ENCODE results near the gene COBL. TPM values are rescaled to one million over a fixed set of nuclear protein-coding genes. Genes with fewer than 3 reads are reported as not detected.

Gene COBL
- total and polyA plus RNA-seq, 10 of the 15 experiments (the other 5 are each of a cell fraction or from before 2014, with no cell fraction given), result 0.21 TPM; not detected in 9

GRCh38 chr7:51306761-51307160, 9.8 kb downstream of the COBL start (continued):
- TF ChIP-seq ESRRA (IDR thresholded peaks at IDR 0.05; ENCODE audit: low read length) (no peak), MYC (IDR thresholded peaks at IDR 0.05; ENCODE audit: insufficient read depth, insufficient read length, insufficient replicate concordance, low read length, severe bottlenecking) (no peak), BACH1 (IDR thresholded peaks at IDR 0.05; ENCODE audit: borderline replicate concordance) (no peak), NKRF (conservative IDR thresholded peaks at IDR 0.05) (no peak)

GRCh38 chr7:51304729-51305128, 11.9 kb downstream of the COBL start:
- Histone ChIP-seq H3K9ac (ENCODE audit: control insufficient read depth, insufficient read depth, low read length) (no peak overlapping the region), H3K27me3 (replicated peaks in 1 of 2; ENCODE audit: control insufficient read depth in 2 of 2, insufficient read depth in 2 of 2, low read length in 1 of 2) (no peaks in the 10 kb centered on the region), H3K27ac (ENCODE audit: control insufficient read depth, insufficient read depth) (no peak overlapping the region), H3K9me3 (replicated peaks; ENCODE audit: control insufficient read depth, insufficient read depth, low read length) (no peaks in the 10 kb centered on the region), H3K4me2 (ENCODE audit: control insufficient read depth, insufficient read depth) (no peak overlapping the region), H2AFZ (ENCODE audit: control insufficient read depth, low read depth, low read length) (no peak overlapping the region), H3K36me3 (ENCODE audit: control insufficient read depth in 2 of 2, insufficient read depth in 2 of 2, low read length in 1 of 2) (no peaks in the 10 kb centered on the region), H3K4me3 (no peak overlapping the region), H3K79me2 (ENCODE audit: control insufficient read depth, insufficient read depth, low read length) (no peaks in the 10 kb centered on the region), H3K4me1 (ENCODE audit: control insufficient read depth, insufficient read depth, low read length) (no peaks in the 10 kb centered on the region), H4K20me1 (ENCODE audit: control insufficient read depth, insufficient read depth) (no peaks in the 10 kb centered on the region)
- in situ Hi-C loops (cut with MboI), result no loop called here
- BruUV-seq (replicated peaks), result no TSS peak
- ATAC-seq (no peak), FAIRE-seq (no peak), DNase-seq (ENCODE audit: low read depth, low spot score) (no peak)
- ChIA-PET SMC1A (ENCODE audit: uncharacterized antibody, unreplicated experiment) (no interaction called here), RAD21 (ENCODE audit: unreplicated experiment) (no interaction called here), POLR2A (no interaction called here), CTCF (no interaction called here)
- 14% methylated on average over 6 of the region's 6 CpGs for WGBS (ENCODE audit: insufficient coverage, insufficient replicate concordance, low lambda C conversion rate, missing lambda C conversion rate)
- intact Hi-C loops (cut with micrococcal nuclease; ENCODE audit: unreplicated experiment), result no loop called here
- TF ChIP-seq PML (IDR thresholded peaks at IDR 0.05; ENCODE audit: low read length) (no peak), NBN (IDR thresholded peaks at IDR 0.05) (no peak), NRF1 (conservative IDR thresholded peaks at IDR 0.05; ENCODE audit: low read depth, low read length) (no peak), GATAD2B (conservative IDR thresholded peaks at IDR 0.05; ENCODE audit: low read depth) (no peak), POLR2A (IDR thresholded peaks at IDR 0.05; ENCODE audit: low read depth, low read length) (no peak), ATF7 (IDR thresholded peaks at IDR 0.05; ENCODE audit: low read depth) (no peak)

All from GM12878 (cell line).